Immature natural killer cell (primary cell): ENCODE measurements around the gene APCDD1L. TPM values are rescaled to one million over a fixed set of nuclear protein-coding genes. Genes with fewer than 3 reads are reported as not detected.
A peak's percentile ranks its signal among the peaks of the same experiment; 100 is the strongest.

Experiments
- DNase-seq, 3 donors: peaks; one replicate each; pipeline ENCODE4 v3.0.0; 2022; ENCODE audit warnings: mixed read lengths in 1 of 3
- H3K27ac Mint-ChIP-seq, 6 donors: one replicate each; pipeline ENCODE4 v1.8.0; 2020; ENCODE audit warnings: mixed read lengths in 6 of 6, mild to moderate bottlenecking in 5 of 6, inconsistent platforms in 4 of 6, moderate library complexity in 3 of 6
- H3K27me3 Mint-ChIP-seq, 3 donors: one replicate each; pipeline ENCODE4 v1.8.0; 2020 to 2021; ENCODE audit warnings: low read depth in 3 of 3, mild to moderate bottlenecking in 3 of 3, mixed read lengths in 3 of 3, moderate library complexity in 3 of 3, inconsistent platforms in 1 of 3
- H3K36me3 Mint-ChIP-seq, 3 donors: one replicate each; pipeline ENCODE4 v1.8.0; 2020; ENCODE audit warnings: mixed read lengths in 3 of 3, inconsistent platforms in 2 of 3, mild to moderate bottlenecking in 2 of 3
- H3K4me1 Mint-ChIP-seq, 2 donors: one replicate each; pipeline ENCODE4 v1.8.0; 2020; ENCODE audit warnings: inconsistent platforms in 2 of 2, mild to moderate bottlenecking in 2 of 2, mixed read lengths in 2 of 2, moderate library complexity in 1 of 2
- H3K4me3 Mint-ChIP-seq, 5 donors: one replicate each; pipeline ENCODE4 v1.8.0; 2020; ENCODE audit warnings: mild to moderate bottlenecking in 5 of 5, mixed read lengths in 5 of 5, inconsistent platforms in 3 of 5, moderate library complexity in 3 of 5
- H3K9me3 Mint-ChIP-seq, 6 donors: one replicate each; pipeline ENCODE4 v1.8.0; 2020; ENCODE audit warnings: mild to moderate bottlenecking in 6 of 6, mixed read lengths in 6 of 6, inconsistent platforms in 4 of 6, moderate library complexity in 3 of 6
- polyA plus RNA-seq, 3 donors: library from polyadenylated mRNA; unstranded; fragments of 300-500 nt; fragmentation: Illumina TruSeq; gene quantifications; one replicate each; pipeline ENCODE4 v1.2.3, GENCODE V29; 2021

Gene APCDD1L
- polyA plus RNA-seq, 3 donors from 2014 or later = not detected

DNA sequence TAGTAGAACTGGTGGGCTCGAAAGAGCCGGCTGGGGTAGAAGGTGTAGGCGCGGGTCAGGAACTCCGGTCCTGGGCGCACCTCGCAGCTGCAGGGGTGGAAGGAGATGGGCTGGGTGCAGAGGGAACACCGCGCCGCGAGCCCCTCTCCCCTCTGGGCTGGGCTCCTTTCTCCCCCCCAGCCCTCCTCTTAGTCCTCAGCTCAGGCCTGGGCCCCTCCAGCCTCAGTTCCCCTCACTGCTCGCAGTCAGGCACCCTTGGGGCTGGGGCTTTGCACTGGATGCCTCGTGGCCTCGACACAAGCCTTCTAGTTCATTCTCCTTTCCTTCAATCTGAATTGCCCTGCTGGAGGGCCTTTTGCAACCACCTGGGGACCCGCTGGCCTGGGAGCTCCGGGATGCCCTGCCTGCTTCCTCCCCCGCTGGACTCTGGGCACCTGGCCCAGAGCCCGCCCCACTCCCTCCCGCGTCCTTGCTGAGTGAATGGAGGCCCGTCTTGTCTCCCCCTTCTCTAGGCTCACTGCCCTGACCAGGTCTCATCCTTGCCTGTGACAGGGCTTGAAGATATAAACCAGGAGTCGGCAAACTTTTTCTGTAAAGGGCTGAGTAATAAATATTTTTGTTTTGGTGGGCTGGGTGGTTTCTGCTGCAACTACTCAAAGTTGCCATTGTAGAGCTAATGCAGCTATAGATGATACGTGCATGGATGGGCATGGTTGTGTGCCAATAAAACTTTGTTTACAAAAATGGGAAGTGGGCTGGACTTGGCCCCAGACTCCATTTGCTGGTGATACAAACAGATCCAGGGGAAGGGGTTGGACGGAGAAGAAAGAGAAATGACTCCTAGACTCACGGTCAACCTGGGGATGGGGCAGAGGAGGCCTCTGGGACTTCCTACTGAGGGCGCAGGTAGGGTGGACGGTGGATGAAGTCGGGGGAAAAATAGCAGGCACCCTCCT lies 47.3 kb downstream of the APCDD1L start:
- H3K4me3 Mint-ChIP-seq = no peak overlapping the region
- no peaks in the 10 kb centered on the region for H3K9me3 Mint-ChIP-seq
- DNase-seq = no peak
- H3K27ac Mint-ChIP-seq = no peak overlapping the region
- H3K4me1 Mint-ChIP-seq = no peaks in the 10 kb centered on the region
- peaks cover 0 to 2% (median 0%) of the 10 kb centered on the region in 3 donors for H3K27me3 Mint-ChIP-seq
- H3K36me3 Mint-ChIP-seq = peaks cover 0 to 3% (median 0%) of the 10 kb centered on the region in 3 donors

DNA sequence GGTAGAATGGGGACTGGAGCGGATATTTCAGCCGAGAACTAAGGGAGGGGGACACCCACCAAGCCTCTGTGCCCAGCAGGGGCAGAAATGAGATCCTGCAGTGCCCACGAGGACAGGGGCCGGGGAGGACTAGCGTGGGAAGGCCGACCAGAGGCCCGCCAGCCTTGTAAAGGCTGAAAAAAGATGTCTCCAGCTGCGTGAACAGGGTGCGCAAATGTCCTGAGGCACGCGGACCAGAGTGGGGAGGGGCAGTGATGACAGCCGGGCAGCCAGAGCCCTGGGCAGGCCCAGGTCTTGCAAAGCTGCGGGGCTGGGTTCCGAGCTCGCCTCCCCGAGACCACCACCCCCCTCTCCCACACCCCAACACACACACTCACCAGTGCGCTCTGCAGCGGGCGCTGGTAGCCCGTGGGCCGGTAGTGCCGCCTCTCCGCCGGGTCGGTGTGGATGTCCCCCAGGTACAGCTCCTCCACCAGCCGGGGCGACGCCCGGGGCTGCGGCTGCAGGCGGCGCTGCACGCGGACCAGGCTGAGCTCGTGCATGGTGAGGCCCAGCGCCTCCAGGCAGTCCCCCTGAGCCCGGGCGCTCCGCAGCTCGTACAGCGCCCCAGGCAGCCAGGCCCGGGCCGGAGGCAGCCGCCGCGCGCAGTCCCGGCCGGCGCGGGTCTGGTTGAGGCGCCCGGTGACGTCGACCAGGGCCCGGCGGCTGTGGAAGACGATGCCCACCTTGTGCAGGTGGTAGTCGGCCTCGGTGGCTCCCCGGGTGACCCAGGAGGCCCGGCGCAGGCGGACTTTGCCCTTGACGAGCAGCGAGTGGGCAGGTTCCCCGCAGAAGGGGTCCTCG lies 48.2 kb downstream of the APCDD1L start:
- peaks cover 0 to 3% (median 0%) of the 10 kb centered on the region in 3 donors for H3K36me3 Mint-ChIP-seq
- H3K27me3 Mint-ChIP-seq = no peaks in the 10 kb centered on the region

DNA sequence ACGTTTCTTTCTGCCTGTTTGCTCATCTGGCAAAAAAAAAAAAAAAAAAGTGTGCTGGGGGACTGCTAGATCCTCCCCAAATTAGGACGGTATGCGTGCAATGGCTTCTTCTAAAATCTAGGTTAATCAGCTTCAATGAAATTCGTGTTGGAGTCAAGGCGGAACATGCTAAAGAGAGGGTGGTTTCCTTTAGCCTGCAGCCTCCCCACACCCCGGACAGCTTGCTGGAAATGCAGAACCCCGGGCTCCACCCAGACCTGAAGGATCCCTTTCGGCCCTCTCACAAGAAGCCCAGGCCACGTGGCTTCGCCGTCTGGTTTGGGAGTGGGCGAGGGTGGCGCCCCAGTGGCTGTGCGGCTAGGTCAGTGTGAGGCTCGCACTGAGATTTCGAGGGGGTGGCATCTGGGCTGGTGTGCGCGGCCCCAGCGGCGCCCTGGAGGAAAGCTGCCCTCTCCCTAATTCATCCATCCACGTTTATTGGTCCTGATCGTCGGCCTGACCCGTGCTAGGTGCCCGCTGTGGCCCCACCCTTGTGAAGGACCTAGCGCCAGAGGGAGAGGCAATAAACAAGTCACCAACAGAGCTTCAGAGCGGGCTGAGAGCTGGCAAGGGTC lies 49.0 kb downstream of the APCDD1L start:
- Mint-ChIP-seq H3K9me3 (no peaks in the 10 kb centered on the region), H3K27ac (no peak overlapping the region), H3K36me3 (peaks cover 0 to 3% (median 0%) of the 10 kb centered on the region in 3 donors), H3K27me3 (no peaks in the 10 kb centered on the region), H3K4me3 (no peak overlapping the region), H3K4me1 (no peaks in the 10 kb centered on the region)
- DNase-seq = no peak

More for the DNA sequence above, 48.2 kb downstream of the APCDD1L start:
- Mint-ChIP-seq H3K4me3 (no peak overlapping the region), H3K27ac (no peak overlapping the region), H3K9me3 (no peaks in the 10 kb centered on the region), H3K4me1 (no peaks in the 10 kb centered on the region)
- no peak for DNase-seq

DNA sequence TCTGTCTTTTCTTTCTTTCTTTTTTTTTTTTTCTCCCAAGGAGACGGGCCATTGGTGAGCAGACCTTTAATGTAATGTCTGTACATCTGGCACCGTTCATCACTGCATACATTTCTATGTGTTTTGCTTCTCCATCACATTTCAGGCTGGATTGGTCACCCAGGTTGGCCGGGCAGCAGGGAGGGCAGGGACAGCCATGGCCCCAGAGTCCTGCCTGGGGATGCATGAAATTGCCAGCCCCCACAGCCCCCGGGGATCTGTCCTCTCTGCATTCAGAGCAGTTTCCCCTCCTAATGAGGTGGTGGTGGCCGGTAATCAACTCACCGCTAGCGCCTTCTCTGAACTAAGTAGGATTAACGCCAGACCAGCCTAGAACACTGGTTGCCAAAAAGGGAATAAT lies 50.4 kb downstream of the APCDD1L start:
- H3K9me3 Mint-ChIP-seq = no peaks in the 10 kb centered on the region
- no peak overlapping the region for H3K4me3 Mint-ChIP-seq
- peaks cover 0 to 3% (median 0%) of the 10 kb centered on the region in 3 donors for H3K36me3 Mint-ChIP-seq
- H3K27me3 Mint-ChIP-seq = no peaks in the 10 kb centered on the region
- DNase-seq = no peak
- H3K27ac Mint-ChIP-seq = no peak overlapping the region
- H3K4me1 Mint-ChIP-seq = no peaks in the 10 kb centered on the region

DNA sequence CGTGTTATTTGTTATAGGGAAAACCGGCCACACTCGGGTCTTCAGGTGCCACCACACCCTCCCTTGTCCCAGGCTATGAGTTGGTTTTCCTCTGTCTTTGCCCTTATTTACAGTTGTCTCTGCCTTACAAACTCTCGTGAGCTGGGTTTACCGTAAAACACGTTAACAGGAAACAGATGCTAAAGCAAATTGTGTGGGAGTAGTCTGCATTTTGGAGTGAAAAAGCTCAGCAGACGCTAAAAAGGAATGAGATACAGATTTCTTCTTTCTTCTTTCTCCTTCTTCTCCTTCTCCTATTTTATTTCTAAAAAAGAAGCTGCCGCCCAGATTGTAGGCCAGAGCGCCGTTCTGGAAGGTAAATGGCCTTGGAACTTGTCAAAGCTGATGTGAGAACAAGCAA lies 51.9 kb downstream of the APCDD1L start:
- Mint-ChIP-seq H3K27me3 (no peaks in the 10 kb centered on the region), H3K27ac (no peak overlapping the region), H3K9me3 (no peaks in the 10 kb centered on the region), H3K36me3 (peaks cover 0 to 4% (median 3%) of the 10 kb centered on the region in 3 donors), H3K4me1 (no peaks in the 10 kb centered on the region), H3K4me3 (no peak overlapping the region)
- no peak for DNase-seq

DNA sequence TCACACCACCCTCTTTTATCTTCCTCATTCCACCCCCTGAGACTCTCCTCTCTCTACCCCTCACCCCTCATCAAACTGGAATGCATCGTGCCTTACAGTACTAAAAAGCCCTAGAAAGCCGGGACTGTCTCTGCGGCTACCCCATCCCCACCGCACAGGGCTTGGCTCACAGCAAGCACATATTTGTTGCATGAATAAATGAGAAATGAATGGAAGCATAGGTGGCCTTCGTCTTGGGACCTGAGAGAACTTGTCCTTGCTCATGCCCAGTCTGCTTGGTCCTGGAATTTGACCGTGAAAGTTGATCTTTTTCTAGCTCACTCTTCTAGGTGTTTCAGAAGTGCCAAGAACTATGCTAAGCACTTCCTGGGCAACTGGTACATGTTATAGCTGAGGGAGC lies 53.3 kb downstream of the APCDD1L start:
- Mint-ChIP-seq H3K36me3 (peaks cover 0 to 4% (median 3%) of the 10 kb centered on the region in 3 donors), H3K4me1 (no peaks in the 10 kb centered on the region), H3K9me3 (no peaks in the 10 kb centered on the region), H3K27me3 (no peaks in the 10 kb centered on the region), H3K27ac (no peak overlapping the region), H3K4me3 (no peak overlapping the region)
- DNase-seq = no peak

DNA sequence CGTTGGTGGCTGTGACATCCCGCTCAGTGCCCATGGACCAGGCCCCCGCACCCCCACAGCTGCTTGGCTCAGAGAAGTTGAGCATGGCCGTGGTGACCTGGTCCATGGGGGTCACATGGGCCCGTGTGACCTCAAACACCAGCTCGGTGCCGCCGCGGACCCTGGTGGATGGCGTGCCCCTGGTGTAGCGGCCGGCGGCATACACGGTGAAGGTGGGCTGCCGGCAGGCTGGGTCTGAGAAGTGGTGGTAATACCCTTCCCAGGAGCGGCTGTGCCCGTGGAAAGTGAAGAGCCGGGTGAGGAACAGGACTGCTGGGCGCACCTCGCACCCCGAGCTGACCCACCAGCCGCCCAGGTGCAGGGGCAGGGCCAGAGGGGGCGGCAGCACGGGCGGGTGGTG lies 54.1 kb downstream of the APCDD1L start:
- Mint-ChIP-seq H3K4me1 (no peaks in the 10 kb centered on the region), H3K27me3 (no peaks in the 10 kb centered on the region), H3K4me3 (no peak overlapping the region), H3K9me3 (no peaks in the 10 kb centered on the region), H3K36me3 (peaks cover 3 to 4% (median 4%) of the 10 kb centered on the region in 3 donors), H3K27ac (no peak overlapping the region)
- no peak for DNase-seq

DNA sequence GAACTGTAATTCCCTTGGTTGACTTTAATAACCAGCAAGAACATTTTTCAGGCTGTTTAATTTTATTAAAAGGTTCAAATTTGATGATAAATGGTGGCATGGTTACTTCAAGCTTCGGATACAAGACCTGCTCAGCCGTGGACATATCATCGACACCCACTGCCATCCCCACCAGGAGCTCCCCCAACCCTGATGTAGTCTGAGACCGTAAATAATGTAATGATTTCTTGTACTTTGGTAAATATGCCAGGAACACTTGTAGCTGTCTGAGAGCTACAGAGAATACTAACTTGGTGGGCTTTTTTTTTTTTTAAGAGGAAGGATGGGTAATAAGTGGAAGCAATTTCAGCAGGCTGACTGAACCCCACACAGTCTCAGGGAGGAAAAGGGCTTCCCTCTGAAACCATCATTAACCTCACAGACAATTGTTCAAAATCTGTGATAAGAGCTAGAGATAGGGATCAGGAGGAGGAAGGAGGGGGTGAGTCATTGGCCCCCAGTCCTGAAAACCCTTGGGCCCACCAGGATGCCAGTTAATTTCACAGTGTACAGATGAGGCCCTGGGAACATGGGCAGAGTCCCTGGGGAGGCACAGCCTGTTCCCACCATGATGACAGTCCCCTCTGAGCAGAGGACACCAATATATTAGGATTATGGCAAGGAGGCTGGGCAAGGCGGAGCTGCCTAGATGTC lies 56.0 kb downstream of the APCDD1L start:
- Mint-ChIP-seq H3K4me3 (no peak overlapping the region), H3K36me3 (peaks cover 4 to 11% (median 7%) of the 10 kb centered on the region in 3 donors), H3K27me3 (no peaks in the 10 kb centered on the region), H3K27ac (no peak overlapping the region), H3K9me3 (no peaks in the 10 kb centered on the region), H3K4me1 (peaks cover 0 to 5% of the 10 kb centered on the region in 2 donors)
- no peak for DNase-seq

DNA sequence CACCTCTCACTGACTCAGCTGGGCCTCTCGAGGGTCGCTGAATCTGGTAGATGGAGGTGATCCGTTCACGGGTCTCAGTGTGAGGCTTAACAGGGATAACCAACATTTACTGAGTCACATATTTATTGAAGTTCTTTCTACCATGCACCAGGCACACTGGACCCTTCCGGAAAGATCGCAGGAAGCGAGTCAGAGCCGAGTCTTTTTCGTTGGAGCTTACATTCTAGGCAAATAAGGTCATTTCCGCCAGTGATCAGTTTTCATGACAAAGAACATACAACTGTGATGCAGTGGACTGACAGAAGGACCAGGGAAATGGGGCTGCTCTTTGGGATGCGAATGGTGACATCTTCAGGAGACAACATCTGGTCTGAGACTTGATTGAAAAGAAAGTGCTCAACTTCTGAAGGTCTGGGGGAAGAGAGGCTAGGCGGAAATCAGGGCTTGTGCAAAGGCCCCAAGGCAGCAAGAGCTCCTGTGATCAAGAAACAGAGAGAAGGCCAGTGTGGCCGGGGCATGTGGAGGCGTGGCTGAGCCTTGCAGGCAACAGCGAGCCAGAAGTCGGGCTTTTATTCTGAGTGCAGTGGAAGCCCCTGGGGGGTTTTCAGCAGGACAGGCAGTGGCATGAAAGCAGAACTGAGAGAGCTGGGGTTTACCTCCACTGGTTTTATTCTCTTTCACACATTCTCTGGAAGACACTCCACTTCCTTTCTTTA lies 56.7 kb downstream of the APCDD1L start:
- Mint-ChIP-seq H3K4me1 (peaks cover 0 to 10% of the 10 kb centered on the region in 2 donors), H3K9me3 (no peaks in the 10 kb centered on the region), H3K27ac (no peak overlapping the region), H3K27me3 (no peaks in the 10 kb centered on the region), H3K36me3 (peaks cover 4 to 11% (median 7%) of the 10 kb centered on the region in 3 donors), H3K4me3 (no peak overlapping the region)
- DNase-seq = no peak

DNA sequence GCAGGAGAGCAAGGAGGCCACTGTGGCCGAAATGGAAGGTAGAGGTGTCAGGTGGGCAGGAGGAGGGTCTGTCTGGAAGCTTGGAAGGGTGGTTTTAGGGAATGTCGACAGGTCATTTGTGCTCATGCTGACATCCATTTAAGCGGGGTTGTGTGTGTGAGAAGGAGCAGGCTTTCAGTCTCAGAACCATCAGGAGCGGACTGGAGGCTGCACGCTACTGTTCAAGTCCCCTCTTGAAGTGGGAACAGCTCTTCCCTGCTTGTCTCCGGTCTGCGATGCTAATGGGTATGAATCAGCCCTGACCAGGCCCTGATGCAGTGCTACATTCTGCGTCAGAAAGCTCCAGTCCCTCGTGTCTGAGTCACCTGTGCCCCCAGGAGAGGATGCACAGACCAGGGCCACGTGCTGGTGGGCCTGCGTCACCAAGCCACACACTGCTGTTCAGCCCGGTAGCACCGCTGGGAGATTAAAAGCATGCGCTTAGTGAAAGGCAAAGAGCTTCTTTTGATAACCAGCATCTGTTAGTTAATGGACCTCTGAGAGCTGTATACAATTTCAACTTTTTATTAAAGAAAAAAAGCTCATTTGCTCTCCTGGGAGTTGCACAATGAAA lies 58.0 kb downstream of the APCDD1L start:
- DNase-seq = no peak
- H3K36me3 Mint-ChIP-seq = peaks cover 3 to 11% (median 4%) of the 10 kb centered on the region in 3 donors
- no peaks in the 10 kb centered on the region for H3K27me3 Mint-ChIP-seq
- peaks cover 12 to 19% of the 10 kb centered on the region in 2 donors for H3K4me1 Mint-ChIP-seq
- H3K27ac Mint-ChIP-seq = peak overlapping the region in 1 of 6 donors; percentile 77
- H3K4me3 Mint-ChIP-seq = no peak overlapping the region
- no peaks in the 10 kb centered on the region for H3K9me3 Mint-ChIP-seq

DNA sequence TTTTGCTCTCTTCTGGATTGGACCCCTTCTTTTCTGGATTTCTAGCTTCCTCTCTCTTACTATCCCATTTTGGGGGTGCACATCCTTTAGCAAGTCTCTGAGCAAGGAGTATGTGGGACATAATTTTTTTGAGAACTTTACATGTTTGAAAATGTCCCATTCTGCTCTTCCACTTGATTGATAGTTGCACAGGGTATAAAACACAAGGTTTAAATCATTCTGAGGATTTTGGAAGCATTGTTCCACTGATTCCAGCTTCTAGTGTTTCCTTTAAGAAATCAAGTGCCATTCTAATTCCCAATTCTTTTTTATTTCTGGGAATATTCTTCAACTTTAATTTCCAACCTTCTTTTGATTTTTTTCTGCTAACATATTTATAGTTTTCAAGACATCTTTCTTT lies 60.7 kb downstream of the APCDD1L start:
- peaks cover 4 to 13% (median 5%) of the 10 kb centered on the region in 3 donors for H3K36me3 Mint-ChIP-seq
- H3K4me1 Mint-ChIP-seq = peaks cover 12 to 19% of the 10 kb centered on the region in 2 donors
- DNase-seq = no peak
- H3K4me3 Mint-ChIP-seq = no peak overlapping the region
- H3K9me3 Mint-ChIP-seq = no peaks in the 10 kb centered on the region
- no peak overlapping the region for H3K27ac Mint-ChIP-seq
- no peaks in the 10 kb centered on the region for H3K27me3 Mint-ChIP-seq

DNA sequence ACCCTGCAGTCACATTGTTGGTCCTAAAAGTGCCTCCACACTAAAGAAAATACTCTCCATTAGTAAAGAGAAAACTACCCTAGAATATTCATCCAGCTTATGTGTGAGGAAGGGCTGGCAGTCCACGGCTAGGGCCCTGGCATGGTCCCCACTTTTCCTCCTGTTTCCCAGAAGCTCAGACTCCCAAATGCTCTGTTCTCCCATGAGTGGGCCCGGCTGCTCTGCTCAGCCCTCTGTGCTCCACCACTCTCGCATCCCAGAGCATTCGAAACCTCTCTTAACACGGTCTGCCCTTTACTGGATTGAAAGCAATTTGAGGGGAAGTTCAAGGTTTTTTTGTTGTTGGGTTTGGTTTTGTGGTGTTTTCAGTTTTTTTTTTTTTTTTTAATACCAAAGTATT lies 61.8 kb downstream of the APCDD1L start:
- Mint-ChIP-seq H3K27me3 (peaks cover 0 to 1% (median 0%) of the 10 kb centered on the region in 3 donors), H3K4me1 (peaks cover 12 to 19% of the 10 kb centered on the region in 2 donors), H3K36me3 (peaks cover under 1 to 15% (median 8%) of the 10 kb centered on the region in 3 donors), H3K9me3 (no peaks in the 10 kb centered on the region), H3K4me3 (no peak overlapping the region), H3K27ac (peak overlapping the region in 3 of 6 donors; percentile 9 to 46 (median 28))
- no peak for DNase-seq
